GM06990 (cell line): ENCODE data around the gene GBP6.
"Not testable (repeated sequence)": the region's sequence is repeated elsewhere in the genome, so short reads cannot be mapped to it uniquely, and the experiment has no call there.

Experiments
- DNase-seq: peaks from one replicate; pipeline ENCODE4 v3.0.0-alpha.2; 2011; ENCODE audit not compliant: insufficient read length; ENCODE audit errors: extremely low read depth
- H3K27me3 ChIP-seq: replicated peaks from 2 replicates; pipeline ENCODE4 v1.6.0; 2011; ENCODE audit warnings: low read length; ENCODE audit not compliant: control insufficient read depth, insufficient read depth
- H3K36me3 ChIP-seq: 2 replicates; pipeline ENCODE4 v1.5.1; 2011; ENCODE audit warnings: low read length; ENCODE audit not compliant: control insufficient read depth, insufficient read depth
- H3K4me3 ChIP-seq: replicated peaks from 2 replicates; pipeline ENCODE4 v1.5.1; 2011; ENCODE audit warnings: low read depth, mild to moderate bottlenecking, control low read depth, low read length
- TF ChIP-seq, protein P1 (sequence below): IDR thresholded peaks from 2 replicates; pipeline ENCODE4 v1.5.1; 2011; ENCODE audit warnings: low read length, control low read depth, mild to moderate bottlenecking, inconsistent platforms; ENCODE audit not compliant: insufficient read depth, poor library complexity, severe bottlenecking

The GBP6 gene

GRCh38 chr1:89429062-89429461 lies 65.2 kb downstream of the GBP6 start:
- no peaks in the 10 kb centered on the region for H3K36me3 ChIP-seq
- TF ChIP-seq, protein P1, sequence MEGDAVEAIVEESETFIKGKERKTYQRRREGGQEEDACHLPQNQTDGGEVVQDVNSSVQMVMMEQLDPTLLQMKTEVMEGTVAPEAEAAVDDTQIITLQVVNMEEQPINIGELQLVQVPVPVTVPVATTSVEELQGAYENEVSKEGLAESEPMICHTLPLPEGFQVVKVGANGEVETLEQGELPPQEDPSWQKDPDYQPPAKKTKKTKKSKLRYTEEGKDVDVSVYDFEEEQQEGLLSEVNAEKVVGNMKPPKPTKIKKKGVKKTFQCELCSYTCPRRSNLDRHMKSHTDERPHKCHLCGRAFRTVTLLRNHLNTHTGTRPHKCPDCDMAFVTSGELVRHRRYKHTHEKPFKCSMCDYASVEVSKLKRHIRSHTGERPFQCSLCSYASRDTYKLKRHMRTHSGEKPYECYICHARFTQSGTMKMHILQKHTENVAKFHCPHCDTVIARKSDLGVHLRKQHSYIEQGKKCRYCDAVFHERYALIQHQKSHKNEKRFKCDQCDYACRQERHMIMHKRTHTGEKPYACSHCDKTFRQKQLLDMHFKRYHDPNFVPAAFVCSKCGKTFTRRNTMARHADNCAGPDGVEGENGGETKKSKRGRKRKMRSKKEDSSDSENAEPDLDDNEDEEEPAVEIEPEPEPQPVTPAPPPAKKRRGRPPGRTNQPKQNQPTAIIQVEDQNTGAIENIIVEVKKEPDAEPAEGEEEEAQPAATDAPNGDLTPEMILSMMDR: no peak
- no peaks in the 10 kb centered on the region; the same call in 1 of the 2 replicates for H3K27me3 ChIP-seq
- DNase-seq: peak; percentile 6
- H3K4me3 ChIP-seq: no peak overlapping the region

DNA sequence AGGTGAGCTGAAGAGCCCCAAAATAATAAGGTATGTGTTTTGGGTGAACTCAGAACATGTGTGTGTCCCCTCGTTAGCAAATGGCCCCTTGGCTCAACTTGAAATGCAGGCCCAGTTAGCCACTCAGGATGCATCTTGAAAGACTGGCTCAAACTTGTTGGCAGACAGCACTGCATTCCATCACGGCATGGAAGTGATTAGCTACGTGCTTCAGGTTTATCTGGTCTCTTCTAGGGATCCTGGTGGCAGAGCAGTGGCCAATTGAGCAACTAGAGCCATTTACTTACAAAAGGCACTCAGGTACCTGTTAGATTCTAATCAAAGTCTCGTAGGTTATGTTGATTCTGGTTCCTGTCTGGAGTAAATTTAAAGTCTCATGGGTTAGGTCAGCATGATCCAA lies 65.8 kb downstream of the GBP6 start:
- not testable (repeated sequence) for H3K36me3 ChIP-seq, H3K27me3 ChIP-seq, DNase-seq, H3K4me3 ChIP-seq

DNA sequence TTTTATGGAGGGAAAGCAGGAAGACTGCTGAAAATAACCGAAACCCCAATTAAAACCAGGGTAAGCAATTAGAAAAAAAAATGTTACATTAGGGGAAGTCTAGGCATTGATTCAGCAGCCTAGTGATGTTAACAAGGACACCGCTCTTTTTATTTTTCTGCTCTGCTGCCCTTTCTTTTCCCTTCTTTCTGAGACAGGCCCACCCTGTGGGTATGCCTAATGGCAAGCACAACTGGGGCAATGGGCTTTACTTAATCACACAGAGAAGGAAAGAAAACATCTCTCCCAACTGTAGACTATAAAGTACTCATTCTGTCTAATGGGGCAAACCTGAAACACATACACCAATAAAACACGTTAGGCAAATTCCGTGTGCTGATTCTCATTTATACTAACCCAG lies 69.6 kb downstream of the GBP6 start:
- H3K4me3 ChIP-seq: no peak overlapping the region
- TF ChIP-seq, protein P1: no peak
- DNase-seq: no peak
- H3K36me3 ChIP-seq: no peaks in the 10 kb centered on the region
- H3K27me3 ChIP-seq: no peaks in the 10 kb centered on the region

DNA sequence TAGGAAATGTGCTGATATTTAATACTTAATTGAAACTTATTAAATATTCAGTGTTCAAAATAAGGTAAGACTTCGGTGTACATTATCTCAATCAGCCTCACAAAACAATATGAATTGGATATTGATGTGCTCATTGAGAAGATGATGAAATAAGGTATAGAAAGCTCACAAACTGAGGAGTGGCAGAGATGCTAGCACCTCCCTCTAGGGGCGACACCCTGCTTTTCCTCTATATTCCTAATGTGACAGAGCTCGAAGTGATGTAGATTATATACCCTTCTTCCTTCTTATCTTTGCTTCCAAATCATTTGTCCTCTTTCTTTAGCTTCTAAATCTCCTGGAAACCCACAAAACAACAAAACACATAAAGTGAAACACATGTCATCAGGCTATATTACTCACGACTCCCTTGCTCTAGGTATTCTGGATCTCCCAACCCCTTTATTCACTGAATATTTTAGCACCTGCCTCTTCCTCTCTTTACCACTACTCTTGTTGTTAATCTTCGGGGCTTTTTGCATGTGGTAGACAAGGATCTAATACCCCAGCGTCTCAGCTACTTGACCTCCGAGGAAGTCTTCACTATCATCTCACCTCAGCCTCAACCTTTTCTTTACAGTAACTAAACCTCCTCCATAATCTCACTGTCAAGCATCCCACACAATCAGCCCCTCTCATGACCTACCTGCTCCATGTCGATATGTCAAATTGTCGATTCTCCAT lies 70.4 kb downstream of the GBP6 start:
- H3K36me3 ChIP-seq: not testable (repeated sequence)

More for the DNA sequence above, 70.4 kb downstream of the GBP6 start:
- not testable (repeated sequence) for H3K27me3 ChIP-seq, DNase-seq, H3K4me3 ChIP-seq
